ENCODE measurements around the gene RPP40.
"Not testable (repeated sequence)": the region's sequence is repeated elsewhere in the genome, so short reads cannot be mapped to it uniquely, and the experiment has no call there.

RPP40 gene

GRCh38 chr6:5003604-5004372 is at the start of gene RPP40:
RPP40 (minus strand) TSS chr6:5004037; CDS start chr6:5004002, 35 bp downstream.
- DNase-seq (ENCODE audit: low spot score) = peak; percentile 94
- no peak for FAIRE-seq

GRCh38 chr6:5053038-5053437 is 49.2 kb upstream of the RPP40 start:
- FAIRE-seq (no peak), DNase-seq (ENCODE audit: low spot score) (no peak)

GRCh38 chr6:5051394-5051793 is 47.6 kb upstream of the RPP40 start:
- FAIRE-seq (no peak), DNase-seq (ENCODE audit: low spot score) (no peak)

- no peak for DNase-seq (ENCODE audit: low spot score)
- FAIRE-seq = no peak
Observed at GRCh38 chr6:5050009-5050408, 46.2 kb upstream of the RPP40 start.

- FAIRE-seq = no peak
- no peak for DNase-seq (ENCODE audit: low spot score)
Observed at GRCh38 chr6:5046430-5046829, 42.6 kb upstream of the RPP40 start.

GRCh38 chr6:5045416-5045815 is 41.6 kb upstream of the RPP40 start:
- DNase-seq (ENCODE audit: low spot score) (no peak), FAIRE-seq (no peak)

GRCh38 chr6:5044866-5045265 is 41.0 kb upstream of the RPP40 start:
- FAIRE-seq (no peak), DNase-seq (ENCODE audit: low spot score) (no peak)

GRCh38 chr6:5042436-5042835 is 38.6 kb upstream of the RPP40 start:
- DNase-seq (ENCODE audit: low spot score) (no peak), FAIRE-seq (no peak)

GRCh38 chr6:5041955-5042354 is 38.1 kb upstream of the RPP40 start:
- DNase-seq (ENCODE audit: low spot score) = no peak
- FAIRE-seq = no peak

GRCh38 chr6:5036269-5036668 is 32.4 kb upstream of the RPP40 start:
- no peak for FAIRE-seq
- peak; percentile 36 for DNase-seq (ENCODE audit: low spot score)

- DNase-seq (ENCODE audit: low spot score) (no peak), FAIRE-seq (no peak)
Observed at GRCh38 chr6:5034736-5035135, 30.9 kb upstream of the RPP40 start.

- FAIRE-seq = no peak
Observed at GRCh38 chr6:5034328-5034727, 30.5 kb upstream of the RPP40 start.

GRCh38 chr6:5033214-5033904 is 29.5 kb upstream of the RPP40 start:
- FAIRE-seq; DNase-seq (ENCODE audit: low spot score): not testable (repeated sequence)

More at GRCh38 chr6:5034328-5034727, 30.5 kb upstream of the RPP40 start:
- no peak for DNase-seq (ENCODE audit: low spot score)

- DNase-seq (ENCODE audit: low spot score) = peak; percentile 23
- FAIRE-seq = not testable (repeated sequence)
Observed at GRCh38 chr6:5032706-5033105, 28.9 kb upstream of the RPP40 start.

- FAIRE-seq (no peak), DNase-seq (ENCODE audit: low spot score) (no peak)
Observed at GRCh38 chr6:5031150-5031549, 27.3 kb upstream of the RPP40 start.

- FAIRE-seq = peak; percentile 72
- DNase-seq (ENCODE audit: low spot score) = peak; percentile 78
Observed at GRCh38 chr6:5030596-5031136, 26.8 kb upstream of the RPP40 start.

- DNase-seq (ENCODE audit: low spot score) (no peak), FAIRE-seq (no peak)
Observed at GRCh38 chr6:5029609-5030008, 25.8 kb upstream of the RPP40 start.

GRCh38 chr6:5028921-5029320 is 25.1 kb upstream of the RPP40 start:
- no peak for FAIRE-seq
- no peak for DNase-seq (ENCODE audit: low spot score)

- FAIRE-seq = no peak
- no peak for DNase-seq (ENCODE audit: low spot score)
Observed at GRCh38 chr6:5028301-5028700, 24.5 kb upstream of the RPP40 start.

GRCh38 chr6:5025911-5026819 is 22.3 kb upstream of the RPP40 start:
- DNase-seq (ENCODE audit: low spot score) (no peak), FAIRE-seq (no peak)

GRCh38 chr6:5023923-5024322 is 20.1 kb upstream of the RPP40 start:
- DNase-seq (ENCODE audit: low spot score) (no peak), FAIRE-seq (no peak)

All from urothelium cell line (cell line).